Measurements from ENCODE around the gene STT3B.

DNA sequence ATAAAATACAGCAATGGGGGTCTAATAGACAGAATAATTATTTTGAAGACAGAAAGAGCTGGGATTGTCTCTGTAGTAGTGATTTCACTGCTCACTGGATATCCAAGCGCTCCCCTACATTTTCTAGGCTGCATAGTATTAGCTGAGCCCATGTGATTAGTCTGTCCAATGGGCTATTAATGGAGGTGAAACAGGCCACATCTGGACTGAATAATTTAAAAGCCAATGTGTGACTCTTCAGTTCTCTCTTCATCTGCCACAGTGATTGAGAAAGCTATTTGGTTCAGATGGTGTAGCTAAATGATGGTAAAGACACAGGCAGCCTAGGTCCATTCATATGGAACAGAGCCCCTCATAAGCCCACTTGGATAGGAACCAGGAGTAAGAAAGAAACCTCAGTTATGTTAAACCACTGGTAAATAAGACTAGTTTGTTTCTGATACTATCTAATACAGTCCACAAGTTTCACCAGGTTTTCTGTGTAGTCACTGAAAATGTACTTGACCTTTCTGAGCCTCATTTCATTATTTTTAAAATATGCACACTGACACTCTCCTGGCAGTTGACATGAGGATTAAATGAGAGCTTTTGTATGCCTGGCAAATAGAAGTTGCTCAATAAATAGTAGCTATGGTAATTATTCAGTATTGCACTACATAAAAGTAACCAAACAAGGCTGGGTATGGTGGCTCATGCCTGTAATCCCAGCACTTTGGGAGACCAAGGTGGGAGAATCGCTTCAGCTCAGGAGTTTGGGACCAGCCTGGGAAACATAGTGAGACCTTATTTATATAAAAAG, 17.0 kb upstream of the STT3B start:
- TF ChIP-seq CTCF (IDR thresholded peaks at IDR 0.05) (no peak), ZFX (IDR thresholded peaks at IDR 0.05; ENCODE audit: borderline replicate concordance) (no peak)

All from 22Rv1 (cell line).